ENCODE results near the gene CRYBA2. TPM values are rescaled to one million over a fixed set of nuclear protein-coding genes. Genes with fewer than 3 reads are reported as not detected.

Gene CRYBA2, protein sequence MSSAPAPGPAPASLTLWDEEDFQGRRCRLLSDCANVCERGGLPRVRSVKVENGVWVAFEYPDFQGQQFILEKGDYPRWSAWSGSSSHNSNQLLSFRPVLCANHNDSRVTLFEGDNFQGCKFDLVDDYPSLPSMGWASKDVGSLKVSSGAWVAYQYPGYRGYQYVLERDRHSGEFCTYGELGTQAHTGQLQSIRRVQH
- not detected in 2 replicates for total RNA-seq

DNA sequence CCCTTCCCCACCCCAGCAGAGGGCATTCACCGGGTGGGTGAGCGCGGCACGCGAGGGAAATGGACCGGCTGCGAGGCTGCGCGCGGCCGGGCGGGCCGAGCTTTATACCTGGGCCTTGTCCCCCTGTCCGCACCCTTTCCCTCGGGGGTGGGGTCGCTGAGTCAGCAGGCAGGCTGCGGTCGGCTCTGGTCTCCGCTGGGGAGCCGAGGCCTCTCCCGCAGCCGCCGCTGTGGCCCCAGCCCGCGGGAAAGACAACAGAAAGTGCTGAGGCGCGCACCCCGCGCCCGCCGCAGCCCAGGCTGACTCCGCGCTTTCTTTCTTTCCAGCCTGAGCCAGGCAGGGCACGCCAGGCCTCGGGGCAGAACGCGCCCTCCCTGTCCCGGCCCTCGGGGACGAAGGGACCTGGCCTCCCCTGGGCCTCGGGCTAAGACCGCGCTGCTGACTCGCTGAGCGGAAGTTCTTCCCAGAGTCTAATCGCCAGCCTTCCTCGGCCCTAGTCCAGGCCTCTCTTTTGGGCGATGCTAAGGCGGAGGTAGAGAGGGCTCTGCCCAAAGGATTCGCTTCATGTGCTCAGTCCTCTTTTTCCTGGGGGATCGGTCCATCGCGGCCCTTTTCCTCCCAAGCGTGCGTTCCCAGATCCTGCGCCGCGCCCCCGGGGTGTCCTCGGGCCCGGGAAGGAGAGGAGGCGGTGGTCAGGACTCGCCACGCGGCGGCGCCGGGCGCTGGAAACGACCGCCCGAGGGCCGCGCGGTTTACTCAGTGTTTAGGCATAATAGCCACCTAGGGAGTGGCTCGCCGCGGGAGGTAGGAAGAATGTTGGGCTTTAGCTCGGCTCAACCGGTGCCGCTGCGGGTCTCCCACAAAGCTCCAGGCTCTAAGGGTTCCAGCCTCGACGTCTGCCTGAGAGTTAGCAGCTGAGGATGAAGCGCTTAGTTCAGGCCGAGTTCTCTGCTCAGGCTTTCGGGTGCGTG, at the start of gene CRYBA2:
Gene CRYBA2 (minus strand): TSS at position 78 of the 971 bp plus-strand sequence. CDS start 246 bp downstream, outside the sequence.

DNA sequence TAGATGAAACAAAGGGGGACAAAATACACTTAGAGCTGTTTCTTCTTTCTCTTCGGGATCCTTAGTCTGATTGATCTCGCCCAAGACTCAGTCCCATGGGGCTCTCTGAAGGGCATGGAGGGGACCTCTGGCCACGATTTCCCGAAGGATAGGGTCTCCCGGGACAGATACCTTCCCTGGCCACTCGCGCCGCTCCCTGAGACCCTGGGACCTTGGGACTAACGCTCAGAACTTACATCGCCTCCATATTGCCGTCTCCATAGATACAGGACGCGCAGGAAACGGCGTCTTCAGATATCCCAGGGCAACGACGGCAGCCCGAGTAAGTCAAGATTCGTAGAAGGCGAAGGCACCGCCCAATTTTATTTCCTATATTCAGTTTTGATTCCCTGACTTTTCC, 48.0 kb upstream of the CRYBA2 start, which contains the start of gene CFAP65:
Gene CFAP65 (minus strand): TSS at position 265 of the 400 bp plus-strand sequence. CDS start 2,468 bp downstream, outside the sequence.

DNA sequence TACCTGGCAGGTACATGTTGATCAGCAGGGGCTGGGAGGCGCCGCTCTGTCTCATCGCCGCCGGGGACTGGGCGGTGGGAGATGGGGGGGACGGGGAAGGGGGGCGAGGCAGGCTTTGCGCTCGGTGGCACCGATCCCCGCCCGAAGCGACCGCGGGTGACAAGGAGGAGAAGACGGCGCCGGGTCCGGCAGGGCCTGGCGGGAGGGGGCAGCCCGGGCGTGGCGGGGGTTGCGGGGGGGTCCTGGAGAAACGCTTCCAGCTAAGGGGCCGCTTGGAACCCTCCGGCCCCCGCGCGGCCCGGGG, 8.2 kb downstream of the CRYBA2 start, which contains the start of gene FEV:
Gene FEV (minus strand): TSS at position 164 of the 304 bp plus-strand sequence. CDS start 109 bp downstream, at position 55.

DNA sequence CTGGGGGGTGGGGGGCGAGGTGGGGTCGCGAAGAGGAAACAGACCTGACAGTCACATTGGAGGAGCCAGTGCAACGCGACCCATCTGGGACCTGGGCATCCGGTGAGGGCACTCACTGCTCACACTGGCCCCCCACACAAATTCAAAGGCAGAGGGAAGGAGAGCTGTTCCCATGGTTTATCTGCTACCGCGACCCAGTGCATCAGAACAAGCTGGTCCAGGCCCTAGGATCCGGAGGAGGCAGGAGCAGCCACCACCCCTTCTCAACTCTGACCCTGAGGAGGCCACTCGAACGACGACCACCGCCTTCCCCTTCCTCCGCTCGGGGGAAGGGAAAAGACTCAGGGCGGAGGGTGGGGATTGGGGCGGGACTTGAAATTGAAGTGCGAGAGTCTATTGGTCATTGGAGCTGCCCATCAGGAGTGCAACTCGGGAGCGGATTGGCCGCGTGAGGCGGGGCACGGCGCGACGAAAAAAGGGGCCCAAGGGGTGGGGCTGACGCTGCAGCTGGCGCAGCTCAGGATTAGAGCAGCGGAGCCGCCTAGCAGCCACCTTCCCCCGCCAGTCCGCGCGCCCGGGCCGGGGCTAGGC, 34.0 kb downstream of the CRYBA2 start, which contains the start of gene CDK5R2:
Gene CDK5R2 (plus strand): TSS at position 526 of the 591 bp plus-strand sequence. CDS start 155 bp downstream, outside the sequence.

Other genes with a start within 250 kb of the CRYBA2 start
- gene CYP27A1, start 211.3 kb downstream of the CRYBA2 start, total RNA-seq = 17.1 and 19.9 TPM in 2 replicates
- not detected in 2 replicates for gene PRKAG3, start 161.6 kb downstream of the CRYBA2 start, total RNA-seq
- not detected in 2 replicates for gene WNT6, start 133.6 kb downstream of the CRYBA2 start, total RNA-seq
- gene WNT10A, start 112.6 kb downstream of the CRYBA2 start, total RNA-seq = not detected in 2 replicates
- gene CDK5R2, start 33.8 kb downstream of the CRYBA2 start, total RNA-seq = under 0.01 TPM in 1 of 2 replicates, not detected in the other
- gene FEV, start 8.2 kb downstream of the CRYBA2 start, total RNA-seq = not detected in 2 replicates
- not detected in 2 replicates for gene CFAP65, start 48.1 kb upstream of the CRYBA2 start, total RNA-seq
- gene IHH, start 67.5 kb upstream of the CRYBA2 start, total RNA-seq = not detected in 2 replicates
- 12.5 and 14.5 TPM in 2 replicates for gene NHEJ1, start 167.4 kb upstream of the CRYBA2 start, total RNA-seq
- 0.57 and 2.4 TPM in 2 replicates for gene SLC23A3, start 176.6 kb upstream of the CRYBA2 start, total RNA-seq
- gene CNPPD1, start 183.5 kb upstream of the CRYBA2 start, total RNA-seq = 20.1 and 25.6 TPM in 2 replicates
- 52.1 and 91.3 TPM in 2 replicates for gene RETREG2, start 184.9 kb upstream of the CRYBA2 start, total RNA-seq
- gene ZFAND2B, start 213.4 kb upstream of the CRYBA2 start, total RNA-seq = 18.6 and 19.0 TPM in 2 replicates
- gene ABCB6, start 225.5 kb upstream of the CRYBA2 start, total RNA-seq = 32.1 and 67.8 TPM in 2 replicates
- gene ATG9A, start 236.2 kb upstream of the CRYBA2 start, total RNA-seq = 31.1 and 43.0 TPM in 2 replicates
- gene ANKZF1, start 236.4 kb upstream of the CRYBA2 start, total RNA-seq = 19.8 and 33.8 TPM in 2 replicates